Omental fat pad (tissue), 4 donors: ENCODE results near the gene CHRNG. TPM values are rescaled to one million over a fixed set of nuclear protein-coding genes. Genes with fewer than 3 reads are reported as not detected.

ENCODE experiments used
- ATAC-seq: fragments of 150-250 bp; one replicate; pipeline ENCODE4 v1.9.1; 2016; ENCODE audit warnings: mild to moderate bottlenecking, moderate library complexity; ENCODE audit not compliant: low FRiP score
- DNase-seq: peaks from one replicate; pipeline ENCODE4 v3.0.0-alpha.2; 2019; ENCODE audit warnings: low spot score
- CTCF ChIP-seq, 3 donors: fragments of 450-650 bp; IDR thresholded peaks; one replicate each; pipeline ENCODE4 v1.5.1; 2016 to 2017; ENCODE audit warnings: antibody characterized with exemption in 3 of 3, mild to moderate bottlenecking in 3 of 3, moderate library complexity in 2 of 3
- total RNA-seq, 4 donors: library from RNA; depleted of rRNA; stranded (reverse); fragments of >200 nt; gene quantifications; one replicate each; pipeline ENCODE4 v1.1.0, GENCODE V29; 2016

The CHRNG gene
- total RNA-seq, 4 donors from 2014 or later: not detected

- TF ChIP-seq CTCF (IDR thresholded peaks at IDR 0.05): no peak
- no peak for ATAC-seq
- no peak for DNase-seq
Observed at GRCh38 chr2:232505856-232506255, 33.6 kb upstream of the CHRNG start.

- DNase-seq (no peak), ATAC-seq (no peak)
- no peak for TF ChIP-seq CTCF (IDR thresholded peaks at IDR 0.05)
Observed at GRCh38 chr2:232506709-232507108, 32.8 kb upstream of the CHRNG start.

- no peak for ATAC-seq
- DNase-seq: no peak
- TF ChIP-seq CTCF (IDR thresholded peaks at IDR 0.05): no peak
Observed at GRCh38 chr2:232508251-232508650, 31.2 kb upstream of the CHRNG start.

GRCh38 chr2:232511336-232511890 lies 28.1 kb upstream of the CHRNG start:
- DNase-seq (no peak), ATAC-seq (no peak)
- no peak for TF ChIP-seq CTCF (IDR thresholded peaks at IDR 0.05)

GRCh38 chr2:232512602-232513001 lies 26.9 kb upstream of the CHRNG start:
- no peak for TF ChIP-seq CTCF (IDR thresholded peaks at IDR 0.05)
- DNase-seq (no peak), ATAC-seq (no peak)

- no peak for DNase-seq
- no peak for TF ChIP-seq CTCF (IDR thresholded peaks at IDR 0.05)
- no peak for ATAC-seq
Observed at GRCh38 chr2:232513353-232513752, 26.1 kb upstream of the CHRNG start.

- no peak for DNase-seq
- TF ChIP-seq CTCF (IDR thresholded peaks at IDR 0.05): no peak
- ATAC-seq: no peak
Observed at GRCh38 chr2:232515639-232516038, 23.9 kb upstream of the CHRNG start.
